K562 (cell line): ENCODE results near the gene AJM1. TPM values are rescaled to one million over a fixed set of nuclear protein-coding genes. Genes with fewer than 3 reads are reported as not detected.

Experiments used
- BDP1 ChIP-seq: IDR thresholded peaks from 3 replicates; pipeline ENCODE4 v1.6.1; 2011; ENCODE audit not compliant: insufficient read length, insufficient read depth
- CAMTA2 ChIP-seq: fragments of 250-450 bp; sonication (Bioruptor Pico); conservative IDR thresholded peaks from 2 replicates; pipeline ENCODE4 v1.5.1; 2022
- CCAR2 ChIP-seq: fragments of 200-400 bp; formaldehyde crosslinking; IDR thresholded peaks from 2 replicates; pipeline ENCODE4 v1.6.1; 2017; ENCODE audit warnings: mild to moderate bottlenecking, low read depth, low read length
- HINFP ChIP-seq: fragments of 450-650 bp; conservative IDR thresholded peaks from 2 replicates; pipeline ENCODE4 v1.6.1; 2016; ENCODE audit warnings: missing genetic modification characterization, low read depth, mild to moderate bottlenecking, control low read depth, missing compliant biosample characterization
- HNRNPUL1 ChIP-seq: fragments of 200-400 bp; formaldehyde crosslinking; IDR thresholded peaks from 2 replicates; pipeline ENCODE4 v1.6.1; 2017; ENCODE audit warnings: low read length
- IFI16 ChIP-seq: fragments of 250-450 bp; sonication (Bioruptor Pico); IDR thresholded peaks from 2 replicates; pipeline ENCODE4 v2.1.2; 2022; ENCODE audit warnings: mild to moderate bottlenecking, inconsistent platforms
- ILK ChIP-seq: fragments of 450-650 bp; IDR thresholded peaks from 2 replicates; pipeline ENCODE4 v1.6.1; 2016; ENCODE audit warnings: missing genetic modification characterization, low read depth, mild to moderate bottlenecking, missing compliant biosample characterization, moderate library complexity, borderline replicate concordance
- JUN ChIP-seq, 2 experiments: sonication (generic) in 1 of 2; formaldehyde crosslinking in 1 of 2; IDR thresholded peaks; 2 replicates each; pipeline versions ENCODE4 v1.6.1 to v1.8.0; 2012 to 2022; ENCODE audit warnings: borderline replicate concordance in 2 of 2, mild to moderate bottlenecking in 2 of 2, improper control_type of control experiment in 1 of 2, low read depth in 1 of 2, low read length in 1 of 2, missing genetic modification reagents in 1 of 2
- KLF13 ChIP-seq: fragments of 450-650 bp; IDR thresholded peaks from 2 replicates; pipeline ENCODE4 v1.6.1; 2016; ENCODE audit warnings: missing genetic modification characterization, low read depth, mild to moderate bottlenecking, missing compliant biosample characterization, moderate library complexity, borderline replicate concordance
- KLF6 ChIP-seq: fragments of 250-450 bp; sonication (Bioruptor Pico); IDR thresholded peaks from 2 replicates; pipeline ENCODE4 v1.4.0; 2020; ENCODE audit warnings: mild to moderate bottlenecking, moderate library complexity, borderline replicate concordance
- MNT ChIP-seq, 2 experiments: fragments of 450-650 bp; conservative IDR thresholded peaks; 2 replicates each; pipeline ENCODE4 v1.6.1; 2017; ENCODE audit warnings: mild to moderate bottlenecking in 2 of 2, moderate library complexity in 2 of 2
- NR2C1 ChIP-seq, 2 experiments: fragments of 450-650 bp; IDR thresholded peaks; 2 replicates each; pipeline ENCODE4 v1.6.1; 2017; ENCODE audit warnings: mild to moderate bottlenecking in 2 of 2, antibody characterized with exemption in 1 of 2, inconsistent platforms in 1 of 2, missing compliant biosample characterization in 1 of 2, missing genetic modification characterization in 1 of 2
- PHB ChIP-seq: fragments of 250-450 bp; sonication (Bioruptor Pico); IDR thresholded peaks from 2 replicates; pipeline ENCODE4 v1.5.0; 2021
- TARDBP ChIP-seq: fragments of 450-650 bp; IDR thresholded peaks from 2 replicates; pipeline ENCODE4 v1.6.1; 2016
- TBP ChIP-seq: optimal IDR thresholded peaks from 2 replicates; pipeline ENCODE3; 2011; ENCODE audit warnings: low read depth, low read length, improper control_type of control experiment
- TCF3 ChIP-seq: sonication (generic); formaldehyde crosslinking; IDR thresholded peaks from 2 replicates; pipeline ENCODE4 v1.4.0; 2020; ENCODE audit warnings: mild to moderate bottlenecking, missing genetic modification reagents
- TEAD4 ChIP-seq, 2 experiments: sonication (generic) in 1 of 2; formaldehyde crosslinking in 1 of 2; IDR thresholded peaks; 2 replicates each; pipeline versions ENCODE4 v1.6.1 to v1.8.0; 2012 to 2022; ENCODE audit warnings: borderline replicate concordance in 1 of 2, inconsistent platforms in 1 of 2, low read length in 1 of 2, mild to moderate bottlenecking in 1 of 2, missing genetic modification reagents in 1 of 2
- TRIM24 ChIP-seq, 2 experiments: fragments of 450-650 bp; IDR thresholded peaks; 2 replicates each; pipeline ENCODE4 v1.6.1; 2016
- TSC22D4 ChIP-seq: fragments of 450-650 bp; IDR thresholded peaks from 2 replicates; pipeline ENCODE4 v1.6.1; 2016; ENCODE audit warnings: missing genetic modification characterization, missing biosample characterization, control low read depth
- ZBTB17 ChIP-seq: fragments of 450-650 bp; formaldehyde crosslinking; IDR thresholded peaks from 2 replicates; pipeline ENCODE4 v1.4.0; 2020; ENCODE audit warnings: mild to moderate bottlenecking
- ZNF277 ChIP-seq: fragments of 250-450 bp; sonication (Bioruptor Pico); IDR thresholded peaks from 2 replicates; pipeline ENCODE4 v1.8.0; 2022; ENCODE audit warnings: inconsistent platforms, mild to moderate bottlenecking, moderate library complexity, borderline replicate concordance
- ZNF311 ChIP-seq: fragments of 250-450 bp; sonication (Bioruptor Pico); IDR thresholded peaks from 2 replicates; pipeline ENCODE4 v1.4.0; 2020; ENCODE audit warnings: mild to moderate bottlenecking, moderate library complexity
- ZNF324 ChIP-seq: fragments of 250-450 bp; sonication (Bioruptor Pico); IDR thresholded peaks from 2 replicates; pipeline ENCODE4 v1.4.0; 2020; ENCODE audit warnings: mild to moderate bottlenecking
- ZNF354B ChIP-seq: fragments of 250-450 bp; sonication (Bioruptor Pico); IDR thresholded peaks from 2 replicates; pipeline ENCODE4 v1.4.0; 2020
- polyA plus RNA-seq, 8 experiments: library from polyadenylated mRNA; depleted of rRNA in 4 of 8; stranded (reverse) in 5 of 8; unstranded in 3 of 8; fragments of >200 nt; fragmentation: Nextera tagmentation in 2 of 8; fragmentation: Illumina TruSeq in 1 of 8; extraction: Ambion mirVana in 2 of 8; extraction: Trizol in 1 of 8; gene quantifications; 2 replicates each; pipeline versions ENCODE4 v1.2.1 to v1.2.3, GENCODE V29; 2011 to 2014; ENCODE audit warnings: inconsistent platforms in 1 of 8, missing spikeins in 1 of 8
- total RNA-seq, 7 experiments: library from RNA; depleted of rRNA in 6 of 7; stranded (reverse); fragments of >200 nt in 6 of 7; fragmentation: Illumina TruSeq in 2 of 7; extraction: Trizol in 2 of 7; gene quantifications; 2 replicates each; pipeline versions ENCODE4 v1.2.1 to v1.2.3, GENCODE V29; 2011 to 2021; ENCODE audit warnings: low replicate concordance in 1 of 7

AJM1 gene
- total and polyA plus RNA-seq, 9 of the 15 experiments (the other 6 are each of a cell fraction or from before 2014, with no cell fraction given): 0.01 to 3.7 (median 0.65) TPM; not detected in 1

- TF ChIP-seq ILK (tag) (no peak), ZNF354B (CRISPR knock-in tag) (no peak), ZNF311 (CRISPR knock-in tag) (no peak), NR2C1 (IDR thresholded peaks at IDR 0.05) (no peak), NR2C1 (tag; IDR thresholded peaks at IDR 0.05) (no peak), TBP (no peak), TSC22D4 (tag) (no peak), TEAD4 (IDR thresholded peaks at IDR 0.05; ENCODE audit: low read length) (peak; percentile 31; the same call in 1 of the 2 replicates), TEAD4 (CRISPR knock-in tag; IDR thresholded peaks at IDR 0.05; ENCODE audit: borderline replicate concordance) (no peak), HNRNPUL1 (no peak), JUN (IDR thresholded peaks at IDR 0.05; ENCODE audit: borderline replicate concordance, low read depth, low read length) (peak; percentile 9; the same call in 1 of the 2 replicates), JUN (CRISPR knock-in tag; IDR thresholded peaks at IDR 0.05; ENCODE audit: borderline replicate concordance) (0 out of 2 replicates have a peak, but pooled peaks have one; percentile 12), IFI16 (CRISPR knock-in tag) (no peak), TARDBP (no peak), TRIM24 (IDR thresholded peaks at IDR 0.05) (no peak), CAMTA2 (CRISPR knock-in tag) (no peak), KLF13 (tag) (no peak; the same call in 1 of the 2 replicates), ZBTB17 (CRISPR knock-in tag) (peak; percentile 50; the same call in 1 of the 2 replicates), PHB (CRISPR knock-in tag) (no peak), ZNF277 (no peak), BDP1 (no peak), ZNF324 (CRISPR knock-in tag) (no peak), HINFP (peak; percentile 60), CCAR2 (no peak), TCF3 (CRISPR knock-in tag) (0 out of 2 replicates have a peak, but pooled peaks have one; percentile 5), KLF6 (CRISPR knock-in tag) (no peak), MNT (conservative IDR thresholded peaks at IDR 0.05) (peak; percentile 68 to 81; a peak in 2 of 4 replicates)
Measured at GRCh38 chr9:136847826-136848392, 5.6 kb downstream of the AJM1 start (continued).
